Karpas-422 (cell line): Measurements from ENCODE around the gene SOX1. TPM values are rescaled to one million over a fixed set of nuclear protein-coding genes. Genes with fewer than 3 reads are reported as not detected.

Source experiments
- DNase-seq: peaks from one replicate; pipeline ENCODE4 v3.0.0-alpha.2; 2015
- H2AFZ ChIP-seq: fragments of 200-600 bp; sonication (generic); 2 replicates; pipeline ENCODE4 v1.6.1; 2014; ENCODE audit warnings: antibody characterized with exemption, low read length, mixed read lengths
- H3K27ac ChIP-seq: fragments of 200-600 bp; sonication (generic); 2 replicates; pipeline ENCODE4 v1.5.1; 2014; ENCODE audit warnings: mild to moderate bottlenecking, low read length, moderate library complexity
- H3K27me3 ChIP-seq: fragments of 200-600 bp; sonication (generic); 2 replicates; pipeline ENCODE4 v1.6.1; 2014; ENCODE audit warnings: low read length, mixed read lengths
- H3K36me3 ChIP-seq: fragments of 200-600 bp; sonication (generic); 2 replicates; pipeline ENCODE4 v1.6.1; 2014; ENCODE audit warnings: low read length, mixed read lengths; ENCODE audit not compliant: insufficient read depth
- H3K4me1 ChIP-seq: fragments of 200-600 bp; sonication (generic); 2 replicates; pipeline ENCODE4 v1.6.1; 2014; ENCODE audit warnings: mild to moderate bottlenecking, low read length, mixed read lengths
- H3K4me2 ChIP-seq: fragments of 200-600 bp; sonication (generic); 2 replicates; pipeline ENCODE4 v1.6.1; 2014; ENCODE audit warnings: low read length, low read depth, mild to moderate bottlenecking; ENCODE audit not compliant: poor library complexity, severe bottlenecking
- H3K4me3 ChIP-seq: fragments of 200-600 bp; sonication (generic); 2 replicates; pipeline ENCODE4 v1.5.1; 2014; ENCODE audit warnings: mild to moderate bottlenecking, antibody characterized with exemption, low read length, mixed read lengths
- H3K79me2 ChIP-seq: fragments of 200-600 bp; sonication (generic); 2 replicates; pipeline ENCODE4 v1.6.1; 2014; ENCODE audit warnings: mild to moderate bottlenecking, low read length, mixed read lengths
- H3K9ac ChIP-seq: fragments of 200-600 bp; sonication (generic); 2 replicates; pipeline ENCODE4 v1.6.0; 2014; ENCODE audit warnings: low read length
- H3K9me2 ChIP-seq: fragments of 200-600 bp; sonication (generic), shearing (Covaris generic); replicated peaks from 2 replicates; pipeline ENCODE4 v1.6.0; 2014; ENCODE audit warnings: mild to moderate bottlenecking, low read length, moderate library complexity; ENCODE audit not compliant: insufficient read depth
- H3K9me3 ChIP-seq: fragments of 300-700, 200-600 bp; sonication (generic); 2 replicates; pipeline ENCODE4 v1.6.1; 2014; ENCODE audit warnings: low read length, mixed read lengths
- H4K20me1 ChIP-seq: fragments of 200-600 bp; sonication (generic); 2 replicates; pipeline ENCODE4 v1.6.1; 2014; ENCODE audit warnings: mild to moderate bottlenecking, antibody characterized with exemption, low read length, low read depth; ENCODE audit not compliant: insufficient read depth
- total RNA-seq: library from RNA; depleted of rRNA; stranded (reverse); fragments of >200 nt; shearing (Covaris generic); gene quantifications from 2 replicates; pipeline ENCODE4 v1.2.3, GENCODE V29; 2014; ENCODE audit warnings: low replicate concordance

SOX1 gene
- total RNA-seq, 1 experiment from 2014 or later = not detected

- no peak for DNase-seq
- no peaks in the 10 kb centered on the region for H3K9me2 ChIP-seq
- peaks cover 11% of the 10 kb centered on the region; the same call in 1 of the 2 replicates for H3K9me3 ChIP-seq
- no peaks in the 10 kb centered on the region for H3K36me3 ChIP-seq
- no peaks in the 10 kb centered on the region for H3K4me1 ChIP-seq
- H3K79me2 ChIP-seq = no peaks in the 10 kb centered on the region
- H3K9ac ChIP-seq = no peak overlapping the region
- H3K4me2 ChIP-seq = no peak overlapping the region
- no peaks in the 10 kb centered on the region for H4K20me1 ChIP-seq
- no peak overlapping the region for H3K4me3 ChIP-seq
- H3K27ac ChIP-seq = no peak overlapping the region
- no peak overlapping the region for H2AFZ ChIP-seq
- no peaks in the 10 kb centered on the region for H3K27me3 ChIP-seq
These were observed 6.5 kb downstream of the SOX1 start for GRCh38 chr13:112073245-112074138.

- no peak overlapping the region for H3K9ac ChIP-seq
- H2AFZ ChIP-seq = no peak overlapping the region
- H3K79me2 ChIP-seq = no peaks in the 10 kb centered on the region
- H3K27me3 ChIP-seq = no peaks in the 10 kb centered on the region
- H4K20me1 ChIP-seq = no peaks in the 10 kb centered on the region
- DNase-seq = no peak
- no peaks in the 10 kb centered on the region for H3K4me1 ChIP-seq
- H3K9me3 ChIP-seq = peaks cover 11% of the 10 kb centered on the region; the same call in 1 of the 2 replicates
- no peaks in the 10 kb centered on the region for H3K36me3 ChIP-seq
- H3K9me2 ChIP-seq = no peaks in the 10 kb centered on the region
- no peak overlapping the region for H3K27ac ChIP-seq
- no peak overlapping the region for H3K4me2 ChIP-seq
- H3K4me3 ChIP-seq = no peak overlapping the region
These were observed 7.4 kb downstream of the SOX1 start for GRCh38 chr13:112074139-112074865.

DNA sequence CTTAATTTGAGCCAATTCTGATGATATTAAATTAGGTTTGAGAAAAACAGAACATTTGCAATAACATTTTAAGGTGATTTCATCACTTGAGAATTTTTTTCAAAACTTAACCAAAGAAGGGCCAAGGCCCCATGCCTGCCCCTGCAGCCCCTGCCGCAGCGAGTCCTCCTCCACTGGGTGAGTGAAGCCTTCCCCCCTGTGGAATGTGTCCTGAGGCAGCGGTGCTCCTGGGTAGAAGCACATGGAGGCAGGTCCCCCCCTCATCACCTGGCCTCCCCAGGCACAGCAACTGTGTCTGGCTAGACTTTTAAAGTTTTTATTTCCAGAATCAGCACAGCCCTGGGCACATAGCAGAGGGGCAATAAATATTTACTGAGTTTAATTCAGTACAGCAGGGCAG, 10.8 kb downstream of the SOX1 start:
- no peaks in the 10 kb centered on the region for H3K27me3 ChIP-seq
- H3K4me1 ChIP-seq = no peaks in the 10 kb centered on the region
- H3K9me3 ChIP-seq = no peaks in the 10 kb centered on the region
- no peak overlapping the region for H3K27ac ChIP-seq
- no peaks in the 10 kb centered on the region for H3K9me2 ChIP-seq
- H3K9ac ChIP-seq = no peak overlapping the region
- H3K4me2 ChIP-seq = no peak overlapping the region
- H3K36me3 ChIP-seq = no peaks in the 10 kb centered on the region
- H4K20me1 ChIP-seq = no peaks in the 10 kb centered on the region
- no peaks in the 10 kb centered on the region for H3K79me2 ChIP-seq
- H2AFZ ChIP-seq = no peak overlapping the region
- DNase-seq = no peak
- H3K4me3 ChIP-seq = no peak overlapping the region

DNA sequence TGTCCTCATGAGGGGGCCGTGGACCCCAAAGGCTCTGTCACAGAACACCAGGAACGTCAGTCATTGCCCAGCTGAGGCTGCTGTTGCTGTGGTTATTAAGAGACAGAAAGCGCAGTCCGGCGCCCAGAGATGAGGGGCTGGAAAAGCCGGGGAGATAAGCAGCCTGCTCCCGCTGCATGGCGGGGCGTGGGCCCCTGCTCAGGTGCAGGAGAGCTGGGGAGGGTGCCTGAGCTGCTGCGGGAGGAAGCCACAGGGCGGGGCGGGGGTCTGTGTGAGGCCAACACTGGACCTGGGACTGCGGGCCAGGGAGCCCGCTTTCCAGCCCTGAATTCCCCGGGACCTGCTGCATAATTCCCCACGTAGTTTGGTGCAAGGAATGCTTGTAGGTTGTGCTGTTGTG, 11.3 kb downstream of the SOX1 start:
- no peak overlapping the region for H2AFZ ChIP-seq
- H3K9ac ChIP-seq = no peak overlapping the region
- H3K79me2 ChIP-seq = no peaks in the 10 kb centered on the region
- no peaks in the 10 kb centered on the region for H3K4me1 ChIP-seq
- no peaks in the 10 kb centered on the region for H3K9me2 ChIP-seq
- no peaks in the 10 kb centered on the region for H3K27me3 ChIP-seq
- H3K4me2 ChIP-seq = no peak overlapping the region
- H3K36me3 ChIP-seq = no peaks in the 10 kb centered on the region
- H3K27ac ChIP-seq = no peak overlapping the region
- H4K20me1 ChIP-seq = no peaks in the 10 kb centered on the region
- no peaks in the 10 kb centered on the region; the same call in none of the 2 replicates for H3K9me3 ChIP-seq
- H3K4me3 ChIP-seq = no peak overlapping the region
- DNase-seq = no peak

- Histone ChIP-seq H3K36me3 (0 out of 2 replicates have a peak, but pooled peaks cover 3% of the 10 kb centered on the region), H3K4me3 (no peak overlapping the region), H2AFZ (no peak overlapping the region), H3K27me3 (no peaks in the 10 kb centered on the region), H3K4me1 (no peaks in the 10 kb centered on the region), H4K20me1 (no peaks in the 10 kb centered on the region), H3K9me3 (peaks cover 8% of the 10 kb centered on the region), H3K27ac (no peak overlapping the region), H3K9me2 (no peaks in the 10 kb centered on the region), H3K79me2 (no peaks in the 10 kb centered on the region), H3K4me2 (no peak overlapping the region), H3K9ac (no peak overlapping the region)
- DNase-seq = no peak
These were observed 12.1 kb downstream of the SOX1 start for GRCh38 chr13:112078879-112079531.

DNA sequence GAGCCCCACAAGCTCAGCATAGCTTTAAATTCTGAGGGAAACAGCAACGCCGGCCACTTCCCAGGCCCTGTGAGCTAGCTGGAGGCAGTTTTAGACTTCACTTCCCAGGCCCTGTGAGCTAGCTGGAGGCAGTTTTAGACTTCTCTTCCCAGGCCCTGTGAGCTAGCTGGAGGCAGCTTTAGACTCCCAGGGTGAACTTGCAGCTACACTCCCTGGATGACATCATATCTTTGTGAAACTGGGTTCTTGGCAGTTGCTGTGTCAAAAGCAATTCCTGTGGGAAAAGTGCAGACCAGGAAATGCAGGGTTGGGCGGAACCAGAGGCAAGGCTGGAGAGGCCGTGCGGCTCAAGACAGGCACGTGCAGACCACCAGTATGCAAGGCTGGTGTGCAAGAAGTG, 12.7 kb downstream of the SOX1 start:
- no peak overlapping the region for H3K9ac ChIP-seq
- H3K9me3 ChIP-seq = peaks cover 14% of the 10 kb centered on the region
- H2AFZ ChIP-seq = no peak overlapping the region
- H3K27me3 ChIP-seq = no peaks in the 10 kb centered on the region
- H3K9me2 ChIP-seq = no peaks in the 10 kb centered on the region
- no peaks in the 10 kb centered on the region for H3K79me2 ChIP-seq
- no peak overlapping the region for H3K27ac ChIP-seq
- H4K20me1 ChIP-seq = no peaks in the 10 kb centered on the region
- H3K4me3 ChIP-seq = no peak overlapping the region
- no peaks in the 10 kb centered on the region for H3K4me1 ChIP-seq
- no peak overlapping the region for H3K4me2 ChIP-seq
- H3K36me3 ChIP-seq = 0 out of 2 replicates have a peak, but pooled peaks cover 4% of the 10 kb centered on the region
- no peak for DNase-seq

DNA sequence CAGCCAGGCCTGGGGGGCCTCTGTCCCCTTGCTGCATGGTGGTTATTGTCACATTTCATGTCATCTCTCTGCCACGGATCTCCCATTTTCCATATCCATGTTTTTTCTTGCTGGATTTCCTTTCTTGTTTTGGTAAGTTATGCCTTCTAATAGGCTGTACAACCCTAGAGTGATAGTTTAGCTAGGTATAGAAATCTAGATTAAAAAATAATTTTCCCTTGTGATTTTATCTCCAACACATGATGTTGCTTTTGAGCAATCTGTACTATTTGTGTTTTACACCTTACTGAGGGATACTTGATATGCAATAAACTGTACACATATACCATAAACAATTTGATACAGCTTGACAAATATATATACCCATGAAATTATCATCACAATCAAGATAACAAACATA, 17.0 kb downstream of the SOX1 start:
- no peak for DNase-seq
- Histone ChIP-seq H3K27ac (no peak overlapping the region), H3K9me3 (peaks cover 20% of the 10 kb centered on the region), H3K79me2 (no peaks in the 10 kb centered on the region), H3K36me3 (0 out of 2 replicates have a peak, but pooled peaks cover 4% of the 10 kb centered on the region), H4K20me1 (no peaks in the 10 kb centered on the region), H3K4me3 (no peak overlapping the region), H3K9me2 (no peaks in the 10 kb centered on the region), H3K9ac (no peak overlapping the region), H2AFZ (no peak overlapping the region), H3K4me2 (no peak overlapping the region), H3K27me3 (no peaks in the 10 kb centered on the region), H3K4me1 (no peaks in the 10 kb centered on the region)

- Histone ChIP-seq H3K9me2 (no peaks in the 10 kb centered on the region), H3K27ac (no peak overlapping the region), H4K20me1 (no peaks in the 10 kb centered on the region), H2AFZ (no peak overlapping the region), H3K27me3 (no peaks in the 10 kb centered on the region), H3K4me1 (no peaks in the 10 kb centered on the region), H3K4me3 (no peak overlapping the region), H3K79me2 (no peaks in the 10 kb centered on the region), H3K36me3 (no peaks in the 10 kb centered on the region), H3K4me2 (no peak overlapping the region), H3K9ac (no peak overlapping the region), H3K9me3 (no peaks in the 10 kb centered on the region)
- no peak for DNase-seq
These were observed 25.5 kb downstream of the SOX1 start for GRCh38 chr13:112092453-112092852.
